HepG2 (cell line): ENCODE results near the gene ENTHD1. TPM values are rescaled to one million over a fixed set of nuclear protein-coding genes. Genes with fewer than 3 reads are reported as not detected.

Experiments used
- ATAC-seq: fragments of 200-7000 bp; cut with Tn5 transposase; 3 replicates; pipeline ENCODE4 v1.9.1; 2020; ENCODE audit warnings: mild to moderate bottlenecking, moderate library complexity
- BruUV-seq: library from RNA; stranded (reverse); fragments of 400-500 nt; replicated peaks from 2 replicates; lab custom pipeline; 2021; lab: Mats Ljungman, UMichigan
- CTCF ChIA-PET: fragments of 300-600 bp; formaldehyde crosslinking; extraction: SDS; loops from one replicate; lab custom pipeline; 2021; ENCODE audit warnings: low total read pairs, inconsistent platforms, low intra/inter-chr PET ratio; lab: Yijun Ruan, JAX
- POLR2A ChIA-PET: fragments of 350-600 bp; sonication (Branson Sonifier 250); formaldehyde crosslinking; loops from one replicate; lab custom pipeline; 2020; ENCODE audit warnings: antibody characterized with exemption, inconsistent platforms; lab: Yijun Ruan, JAX
- DNase-seq: peaks from one replicate; pipeline ENCODE4 v3.0.0-alpha.2; 2015; ENCODE audit warnings: low spot score
- FAIRE-seq: peaks from 3 replicates; lab custom pipeline; 2011; peaks lifted over from hg19 to GRCh38; lab: Jason Lieb, UNC
- H2AFZ ChIP-seq: one replicate; pipeline ENCODE4 v1.6.1; 2011; ENCODE audit warnings: low read length, inconsistent platforms
- H3K27ac ChIP-seq: fragments of 300-600 bp; 3 replicates; pipeline ENCODE4 v1.8.0; 2011; ENCODE audit warnings: mixed run types, mild to moderate bottlenecking, mixed read lengths, low read length, inconsistent platforms; ENCODE audit not compliant: insufficient read depth; ENCODE audit errors: extremely low read length
- H3K27me3 ChIP-seq, 2 experiments: fragments of 200-600 bp in 1 of 2; 2 replicates in 1 of 2; 3 replicates in 1 of 2; pipeline versions ENCODE4 v1.6.0 to v1.8.0; 2011; ENCODE audit warnings: low read length in 2 of 2, mild to moderate bottlenecking in 2 of 2, moderate library complexity in 2 of 2, inconsistent platforms in 1 of 2; ENCODE audit not compliant: insufficient read depth in 2 of 2, control insufficient read depth in 1 of 2
- H3K36me3 ChIP-seq, 2 experiments: fragments of 200-600 bp in 1 of 2; replicated peaks in 1 of 2; 2 replicates in 1 of 2; 3 replicates in 1 of 2; pipeline versions ENCODE4 v1.5.1 to v1.8.0; 2011; ENCODE audit warnings: low read length in 2 of 2, inconsistent platforms in 1 of 2; ENCODE audit not compliant: insufficient read depth in 2 of 2, control insufficient read depth in 1 of 2
- H3K4me1 ChIP-seq: 2 replicates; pipeline ENCODE4 v1.5.1; 2012; ENCODE audit warnings: low read length, inconsistent platforms; ENCODE audit not compliant: insufficient read depth
- H3K4me2 ChIP-seq: 2 replicates; pipeline ENCODE4 v1.6.0; 2011; ENCODE audit warnings: low read depth, low read length, inconsistent platforms
- H3K4me3 ChIP-seq, 3 experiments: fragments of 200-600 bp in 1 of 3; sonication (generic), shearing (Covaris generic) in 1 of 3; replicated peaks in 1 of 3; 2 replicates each; pipeline ENCODE4 v1.5.1; 2011 to 2016; ENCODE audit warnings: low read length in 3 of 3, inconsistent platforms in 2 of 3, low read depth in 2 of 3, mild to moderate bottlenecking in 2 of 3, control low read depth in 1 of 3, mixed read lengths in 1 of 3; ENCODE audit not compliant: insufficient read depth in 1 of 3
- H3K79me2 ChIP-seq: one replicate; pipeline ENCODE4 v1.6.1; 2011; ENCODE audit warnings: low read length, inconsistent platforms; ENCODE audit not compliant: insufficient read depth
- H3K9ac ChIP-seq: 2 replicates; pipeline ENCODE4 v1.6.0; 2011; ENCODE audit warnings: mild to moderate bottlenecking, low read depth, low read length, inconsistent platforms; ENCODE audit not compliant: insufficient read depth
- H3K9me3 ChIP-seq: 2 replicates; pipeline ENCODE4 v1.5.1; 2012; ENCODE audit warnings: mild to moderate bottlenecking, low read length
- H4K20me1 ChIP-seq: 2 replicates; pipeline ENCODE4 v1.6.0; 2011; ENCODE audit warnings: inconsistent platforms, mild to moderate bottlenecking, low read length, moderate library complexity; ENCODE audit not compliant: insufficient read depth
- CC2D1A ChIP-seq: sonication (generic); formaldehyde crosslinking; IDR thresholded peaks from 2 replicates; pipeline ENCODE4 v1.8.1; 2023; ENCODE audit warnings: mild to moderate bottlenecking, missing genetic modification reagents
- DDIT3 ChIP-seq: sonication (generic); formaldehyde crosslinking; IDR thresholded peaks from 2 replicates; pipeline ENCODE4 v1.4.0; 2020; ENCODE audit warnings: mild to moderate bottlenecking, missing genetic modification reagents
- KAT7 ChIP-seq: IDR thresholded peaks from 2 replicates; pipeline ENCODE4 v1.6.1; 2018; ENCODE audit warnings: borderline replicate concordance, missing compliant biosample characterization
- POLR2AphosphoS2 ChIP-seq: IDR thresholded peaks from 2 replicates; pipeline ENCODE4 v1.6.1; 2011; ENCODE audit warnings: low read depth, low read length, improper control_type of control experiment
- RCOR2 ChIP-seq: IDR thresholded peaks from 2 replicates; pipeline ENCODE4 v1.6.1; 2016; ENCODE audit warnings: missing biosample characterization, missing genetic modification reagents
- RFXANK ChIP-seq: IDR thresholded peaks from 2 replicates; pipeline ENCODE4 v1.6.1; 2016
- ZBTB10 ChIP-seq: sonication (generic); formaldehyde crosslinking; IDR thresholded peaks from 2 replicates; pipeline ENCODE4 v1.4.0; 2020; ENCODE audit warnings: missing genetic modification reagents, borderline replicate concordance
- ZFP36L2 ChIP-seq: sonication (generic); formaldehyde crosslinking; IDR thresholded peaks from 2 replicates; pipeline ENCODE4 v1.4.0; 2020; ENCODE audit warnings: missing genetic modification reagents
- ZNF30 ChIP-seq: sonication (generic); formaldehyde crosslinking; IDR thresholded peaks from 2 replicates; pipeline ENCODE4 v1.5.0; 2020; ENCODE audit warnings: mild to moderate bottlenecking, missing genetic modification reagents
- ZNF318 ChIP-seq: sonication (generic); formaldehyde crosslinking; IDR thresholded peaks from 2 replicates; pipeline ENCODE4 v1.4.0; 2020; ENCODE audit warnings: mild to moderate bottlenecking, missing genetic modification reagents
- ZNF350 ChIP-seq: sonication (generic); formaldehyde crosslinking; IDR thresholded peaks from 2 replicates; pipeline ENCODE4 v1.4.0; 2020; ENCODE audit warnings: mild to moderate bottlenecking, low read depth, missing genetic modification reagents, borderline replicate concordance
- ZNF512 ChIP-seq: sonication (generic); formaldehyde crosslinking; IDR thresholded peaks from 2 replicates; pipeline ENCODE4 v1.4.0; 2020; ENCODE audit warnings: mild to moderate bottlenecking, missing genetic modification reagents
- WGBS: methylation state at CpG from one replicate; pipeline ENCODE4 v1.1.6; 2017; ENCODE audit warnings: low lambda C conversion rate; 5-methylcytosine and 5-hydroxymethylcytosine counted together
- in situ Hi-C: cut with HindIII; loops from 2 replicates; pipeline ENCODE4 v1.10.0; 2017; ENCODE audit warnings: low pct_unique_long_range_greater_than_20kb; ENCODE audit not compliant: extremely low pct_ligation_motif_present
- intact Hi-C: fragments of 100-400 bp; cut with micrococcal nuclease; formaldehyde crosslinking; loops from one replicate; pipeline ENCODE4 v1.10.0; 2022; ENCODE audit not compliant: unreplicated experiment
- polyA plus RNA-seq, 8 experiments: library from polyadenylated mRNA; depleted of rRNA in 3 of 8; stranded (reverse) in 7 of 8; unstranded in 1 of 8; fragments of >200 nt; fragmentation: Illumina TruSeq in 4 of 8; extraction: Trizol in 4 of 8; gene quantifications; 2 replicates each; pipeline versions ENCODE4 v1.2.1 to v1.2.3, GENCODE V29; 2011 to 2016; ENCODE audit warnings: low read depth in 4 of 8, missing spikeins in 1 of 8, mixed read lengths in 1 of 8; ENCODE audit not compliant: insufficient read depth in 1 of 8
- total RNA-seq, 5 experiments: library from RNA; depleted of rRNA; stranded (reverse); fragments of >200 nt; fragmentation: Illumina TruSeq; extraction: Trizol; gene quantifications; 2 replicates each; pipeline ENCODE4 v1.2.3, GENCODE V29; 2016; ENCODE audit warnings: low read depth in 1 of 5

Gene ENTHD1
- total and polyA plus RNA-seq, 2 of the 13 experiments (the other 11 are each of a cell fraction or from before 2014, with no cell fraction given), result not detected

- no peak for TF ChIP-seq ZBTB10 (CRISPR knock-in tag)
- TF ChIP-seq RFXANK, result no peak
- TF ChIP-seq ZFP36L2, result no peak
- no peak for TF ChIP-seq KAT7 (CRISPR knock-in tag)
- no peak for TF ChIP-seq RCOR2 (CRISPR knock-in tag)
- TF ChIP-seq ZNF350 (CRISPR knock-in tag), result no peak
Measured at GRCh38 chr22:39815932-39816331, 77.6 kb downstream of the ENTHD1 start (continued).

DNA sequence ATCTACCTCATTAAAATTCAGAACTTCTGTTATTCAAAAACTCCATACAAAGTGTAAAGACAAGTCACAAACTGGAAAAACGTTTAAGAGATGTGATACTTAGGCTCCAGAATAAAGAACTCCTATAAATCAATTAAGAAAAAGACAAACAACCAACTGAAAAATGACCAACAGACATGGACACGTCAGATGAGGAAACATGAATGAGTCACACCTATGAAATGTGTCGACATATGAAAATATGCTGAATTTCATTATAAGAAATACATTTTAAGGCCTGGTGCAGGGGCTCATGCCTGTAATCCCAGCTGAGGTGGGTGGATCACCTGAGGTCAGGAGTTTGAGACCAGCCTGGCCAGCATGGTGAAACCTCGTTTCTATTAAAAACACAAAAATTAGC, 78.7 kb downstream of the ENTHD1 start:
- in situ Hi-C loops, result no loop called here
- Histone ChIP-seq H3K4me3 (no peak overlapping the region), H3K4me2 (no peak overlapping the region), H3K27me3 (no peaks in the 10 kb centered on the region; a peak in 1 of 5 replicates), H3K79me2 (no peaks in the 10 kb centered on the region), H4K20me1 (no peaks in the 10 kb centered on the region), H3K9me3 (no peaks in the 10 kb centered on the region), H2AFZ (no peak overlapping the region), H3K9ac (no peak overlapping the region), H3K4me1 (no peaks in the 10 kb centered on the region), H3K27ac (no peak overlapping the region), H3K36me3 (no peaks in the 10 kb centered on the region)
- intact Hi-C loops, result no loop called here
- POLR2A ChIA-PET, result no interaction called here
- WGBS, result 5% methylated on average over 4 of the region's 4 CpGs
- no peak for DNase-seq
- CTCF ChIA-PET, result no interaction called here
- BruUV-seq, result no TSS peak
- FAIRE-seq, result no peak
- ATAC-seq, result no peak
- TF ChIP-seq ZNF512 (CRISPR knock-in tag) (no peak), DDIT3 (CRISPR knock-in tag) (no peak), ZNF30 (CRISPR knock-in tag) (no peak), CC2D1A (CRISPR knock-in tag) (no peak), POLR2AphosphoS2 (no peak), ZNF318 (CRISPR knock-in tag) (no peak)
